ENCODE measurements around the gene ANO1. TPM values are rescaled to one million over a fixed set of nuclear protein-coding genes. Genes with fewer than 3 reads are reported as not detected.

Gene ANO1
- total RNA-seq, 1 experiment from 2014 or later = 10.9 TPM

- H3K23me2 ChIP-seq (ENCODE audit: insufficient read length, low read depth, low read length, poor library complexity, severe bottlenecking) = no peaks in the 10 kb centered on the region
- peaks cover 4 to 7% of the 10 kb centered on the region in 2 experiments for H3K4me1 Mint-ChIP-seq
- H3K27ac Mint-ChIP-seq = no peak overlapping the region; a peak in 1 of 7 replicates
- H2BK5ac ChIP-seq (ENCODE audit: insufficient read length, low read length) = no peak overlapping the region
- no peak overlapping the region for H2BK120ac ChIP-seq (ENCODE audit: low read depth, low read length, poor library complexity, severe bottlenecking)
- no peaks in the 10 kb centered on the region for H3K4me1 ChIP-seq (ENCODE audit: insufficient read depth, low read length)
- no peak overlapping the region for H3K18ac ChIP-seq (ENCODE audit: insufficient read length, low read depth, low read length)
- H2BK12ac ChIP-seq (ENCODE audit: insufficient read length, low read depth, low read length) = no peak overlapping the region
- H4K5ac ChIP-seq (ENCODE audit: insufficient read length, low read depth, low read length) = no peak overlapping the region
- TF ChIP-seq, protein P1, sequence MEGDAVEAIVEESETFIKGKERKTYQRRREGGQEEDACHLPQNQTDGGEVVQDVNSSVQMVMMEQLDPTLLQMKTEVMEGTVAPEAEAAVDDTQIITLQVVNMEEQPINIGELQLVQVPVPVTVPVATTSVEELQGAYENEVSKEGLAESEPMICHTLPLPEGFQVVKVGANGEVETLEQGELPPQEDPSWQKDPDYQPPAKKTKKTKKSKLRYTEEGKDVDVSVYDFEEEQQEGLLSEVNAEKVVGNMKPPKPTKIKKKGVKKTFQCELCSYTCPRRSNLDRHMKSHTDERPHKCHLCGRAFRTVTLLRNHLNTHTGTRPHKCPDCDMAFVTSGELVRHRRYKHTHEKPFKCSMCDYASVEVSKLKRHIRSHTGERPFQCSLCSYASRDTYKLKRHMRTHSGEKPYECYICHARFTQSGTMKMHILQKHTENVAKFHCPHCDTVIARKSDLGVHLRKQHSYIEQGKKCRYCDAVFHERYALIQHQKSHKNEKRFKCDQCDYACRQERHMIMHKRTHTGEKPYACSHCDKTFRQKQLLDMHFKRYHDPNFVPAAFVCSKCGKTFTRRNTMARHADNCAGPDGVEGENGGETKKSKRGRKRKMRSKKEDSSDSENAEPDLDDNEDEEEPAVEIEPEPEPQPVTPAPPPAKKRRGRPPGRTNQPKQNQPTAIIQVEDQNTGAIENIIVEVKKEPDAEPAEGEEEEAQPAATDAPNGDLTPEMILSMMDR (conservative IDR thresholded peaks at IDR 0.05) = no peak
- no peaks in the 10 kb centered on the region for H3K79me2 ChIP-seq (ENCODE audit: insufficient read depth, low read length)
- H2BK20ac ChIP-seq (ENCODE audit: low read depth, low read length, poor library complexity, severe bottlenecking) = no peak overlapping the region
- no peak overlapping the region for H3K27ac ChIP-seq (ENCODE audit: insufficient read length, low read depth, low read length)
- H4K91ac ChIP-seq (ENCODE audit: insufficient read length, low read depth, low read length) = no peak overlapping the region
- peaks cover 0 to 5% (median 0%) of the 10 kb centered on the region in 3 experiments; a peak in 1 of 7 replicates for H3K36me3 Mint-ChIP-seq (ENCODE audit: insufficient read depth in 1 of 3, low read depth in 3 of 3)
- no peak overlapping the region for H3K4ac ChIP-seq (ENCODE audit: low read depth, low read length)
- no peaks in the 10 kb centered on the region for H3K9me3 Mint-ChIP-seq
- H2AFZ ChIP-seq (ENCODE audit: low read length) = no peak overlapping the region
- H4K8ac ChIP-seq (replicated peaks; ENCODE audit: insufficient read length, low read depth, low read length) = no peak overlapping the region
- H3K23ac ChIP-seq (ENCODE audit: insufficient read length, low read depth, low read length) = no peak overlapping the region
- H2AK5ac ChIP-seq (ENCODE audit: insufficient read length, low read length) = no peak overlapping the region
- H3K9me3 ChIP-seq (ENCODE audit: control insufficient read depth, low read depth, low read length) = no peaks in the 10 kb centered on the region
- no peak overlapping the region for H3K9ac ChIP-seq (ENCODE audit: extremely low read depth, insufficient read length, low read length)
- no peak overlapping the region for H2BK15ac ChIP-seq (ENCODE audit: low read depth, low read length)
- H4K20me1 ChIP-seq (ENCODE audit: control insufficient read depth, insufficient read depth, insufficient read length) = no peaks in the 10 kb centered on the region
- no peaks in the 10 kb centered on the region for H3K79me1 ChIP-seq (ENCODE audit: insufficient read depth, low read depth, low read length, poor library complexity, severe bottlenecking)
- no peak overlapping the region; the same call in 1 of the 2 replicates for H3K14ac ChIP-seq (ENCODE audit: insufficient read depth, low read length)
- no peak overlapping the region for H3T11ph ChIP-seq (ENCODE audit: low read length)
- no peak overlapping the region for H3K4me3 Mint-ChIP-seq
- H3K27me3 Mint-ChIP-seq (ENCODE audit: low read depth) = peaks cover 4% of the 10 kb centered on the region
- no CpG with 5 or more reads among the region's 10 CpGs for WGBS (ENCODE audit: extremely low coverage, insufficient read length, low lambda C conversion rate)
- DNase-seq = no peak
- no peaks in the 10 kb centered on the region for H3K27me3 ChIP-seq (ENCODE audit: insufficient read depth, low read length)
- no peak overlapping the region for H3K56ac ChIP-seq (ENCODE audit: insufficient read length, low read depth, low read length)
- no peak overlapping the region for H3K4me2 ChIP-seq (ENCODE audit: insufficient read depth, insufficient read length, low read length)
Measured at GRCh38 chr11:70164705-70165104, 86.6 kb downstream of the ANO1 start.

Measured in H9 (cell line).